MM.1S (cell line): ENCODE data around the gene SERPINA12.

Experiments used
- DNase-seq: peaks from one replicate; pipeline ENCODE4 v3.0.0-alpha.2; 2015
- H2AFZ ChIP-seq: fragments of 300-600 bp; sonication (generic); 2 replicates; pipeline ENCODE4 v1.6.0; 2016; ENCODE audit warnings: antibody characterized with exemption, low read length
- H3F3A ChIP-seq: fragments of 300-600 bp; sonication (generic); 2 replicates; pipeline ENCODE4 v1.6.1; 2016; ENCODE audit warnings: mild to moderate bottlenecking, antibody characterized with exemption, low read length, moderate library complexity, mixed read lengths; ENCODE audit not compliant: insufficient read depth
- H3K27ac ChIP-seq: fragments of 300-600 bp; sonication (generic); 2 replicates; pipeline ENCODE4 v1.5.1; 2016; ENCODE audit warnings: mild to moderate bottlenecking, low read length
- H3K27me3 ChIP-seq: fragments of 300-600 bp; sonication (generic); replicated peaks from 2 replicates; pipeline ENCODE4 v1.6.0; 2016; ENCODE audit warnings: low read length; ENCODE audit not compliant: insufficient read depth
- H3K36me3 ChIP-seq: fragments of 300-600 bp; sonication (generic); replicated peaks from 2 replicates; pipeline ENCODE4 v1.6.1; 2016; ENCODE audit warnings: mild to moderate bottlenecking, low read length, mixed read lengths; ENCODE audit not compliant: insufficient read depth
- H3K4me1 ChIP-seq: fragments of 300-600 bp; sonication (generic); 2 replicates; pipeline ENCODE4 v1.6.1; 2016; ENCODE audit warnings: low read length, mixed read lengths
- H3K4me2 ChIP-seq: fragments of 300-600 bp; sonication (generic); 2 replicates; pipeline ENCODE4 v1.6.0; 2016; ENCODE audit warnings: low read depth, low read length
- H3K4me3 ChIP-seq: fragments of 300-600 bp; sonication (generic); 2 replicates; pipeline ENCODE4 v1.5.1; 2016; ENCODE audit warnings: low read length, mixed read lengths
- H3K79me2 ChIP-seq: fragments of 300-600 bp; sonication (generic); 2 replicates; pipeline ENCODE4 v1.6.1; 2016; ENCODE audit warnings: mixed run types, low read length, mixed read lengths
- H3K9ac ChIP-seq: fragments of 300-600 bp; sonication (generic); 2 replicates; pipeline ENCODE4 v1.6.1; 2016; ENCODE audit warnings: low read length, mixed read lengths
- H3K9me2 ChIP-seq: fragments of 300-600 bp; sonication (generic); replicated peaks from 2 replicates; pipeline ENCODE4 v1.6.1; 2016; ENCODE audit warnings: mild to moderate bottlenecking, low read length, mixed read lengths; ENCODE audit not compliant: insufficient read depth
- H3K9me3 ChIP-seq: fragments of 300-600 bp; sonication (generic); replicated peaks from 2 replicates; pipeline ENCODE4 v1.6.1; 2016; ENCODE audit warnings: mild to moderate bottlenecking, low read length, mixed read lengths; ENCODE audit not compliant: insufficient read depth
- H4K20me1 ChIP-seq: fragments of 300-600 bp; sonication (generic); 2 replicates; pipeline ENCODE4 v1.6.1; 2016; ENCODE audit warnings: mild to moderate bottlenecking, low read length, moderate library complexity, mixed read lengths; ENCODE audit not compliant: insufficient read depth
- CTCF ChIP-seq: fragments of 300-600 bp; sonication (generic); IDR thresholded peaks from 2 replicates; pipeline ENCODE4 v1.5.1; 2016; ENCODE audit warnings: antibody characterized with exemption, low read length, mixed read lengths
- EZH2 ChIP-seq: fragments of 300-600 bp; sonication (generic); optimal IDR thresholded peaks from 2 replicates; pipeline ENCODE3; 2017; ENCODE audit warnings: low read depth, mild to moderate bottlenecking, antibody characterized with exemption, low read length, mixed read lengths
- EZH2phosphoT487 ChIP-seq: fragments of 300-600 bp; sonication (generic); IDR thresholded peaks from 2 replicates; pipeline ENCODE4 v1.6.1; 2018; ENCODE audit warnings: antibody characterized with exemption, low read length

The SERPINA12 gene

GRCh38 chr14:94478420-94478819 is 30.8 kb downstream of the SERPINA12 start:
- H3K4me3 ChIP-seq: no peak overlapping the region
- H3K4me2 ChIP-seq: no peak overlapping the region
- H3K9ac ChIP-seq: no peak overlapping the region
- no peaks in the 10 kb centered on the region for H3F3A ChIP-seq
- H3K27ac ChIP-seq: no peak overlapping the region
- no peaks in the 10 kb centered on the region for H3K79me2 ChIP-seq
- H2AFZ ChIP-seq: no peak overlapping the region
- TF ChIP-seq CTCF (no peak), EZH2 (no peak), EZH2phosphoT487 (no peak)
- no peaks in the 10 kb centered on the region for H3K9me3 ChIP-seq
- no peak for DNase-seq
- H3K36me3 ChIP-seq: no peaks in the 10 kb centered on the region
- no peaks in the 10 kb centered on the region for H3K27me3 ChIP-seq
- H4K20me1 ChIP-seq: no peaks in the 10 kb centered on the region
- H3K4me1 ChIP-seq: no peaks in the 10 kb centered on the region
- H3K9me2 ChIP-seq: no peaks in the 10 kb centered on the region

GRCh38 chr14:94476023-94476422 is 33.2 kb downstream of the SERPINA12 start, which contains the start of gene SERPINA9:
SERPINA9 (minus strand) TSS chr14:94476197; CDS start chr14:94469840, 6,357 bp downstream.
- Histone ChIP-seq H3K4me2 (no peak within 1 kb of the TSS), H3K79me2 (no peaks in the 10 kb centered on the region), H3K9me2 (no peaks in the 10 kb centered on the region), H4K20me1 (no peaks in the 10 kb centered on the region), H3K4me1 (no peaks in the 10 kb centered on the region), H3K9ac (no peak within 1 kb of the TSS), H3K27ac (no peak within 1 kb of the TSS), H3K4me3 (no peak within 1 kb of the TSS), H3K9me3 (no peaks in the 10 kb centered on the region), H3K27me3 (no peaks in the 10 kb centered on the region), H3K36me3 (no peaks in the 10 kb centered on the region), H3F3A (no peaks in the 10 kb centered on the region), H2AFZ (no peak within 1 kb of the TSS)
- no peak for DNase-seq
- TF ChIP-seq EZH2phosphoT487: no peak
- no peak for TF ChIP-seq CTCF
- no peak for TF ChIP-seq EZH2

GRCh38 chr14:94474581-94475031 is 34.7 kb downstream of the SERPINA12 start:
- no peak for DNase-seq
- Histone ChIP-seq H3K79me2 (no peaks in the 10 kb centered on the region), H3K27ac (no peak overlapping the region), H3F3A (no peaks in the 10 kb centered on the region), H3K36me3 (no peaks in the 10 kb centered on the region), H3K9ac (no peak overlapping the region), H3K27me3 (no peaks in the 10 kb centered on the region), H3K9me3 (no peaks in the 10 kb centered on the region), H3K4me3 (no peak overlapping the region), H3K4me1 (no peaks in the 10 kb centered on the region), H3K4me2 (no peak overlapping the region), H2AFZ (no peak overlapping the region), H4K20me1 (no peaks in the 10 kb centered on the region), H3K9me2 (no peaks in the 10 kb centered on the region)
- TF ChIP-seq CTCF (no peak), EZH2phosphoT487 (no peak), EZH2 (no peak)
